HG03139 (cell line): ENCODE measurements around the gene BCAT1.
A peak's percentile ranks its signal among the peaks of the same experiment; 100 is the strongest.
"Not testable (repeated sequence)": the region's sequence is repeated elsewhere in the genome, so short reads cannot be mapped to it uniquely, and the experiment has no call there.

Experiments
- ATAC-seq: cut with Tn5 transposase; IDR thresholded peaks from one replicate; pipeline ENCODE4 v1.9.1; 2021; ENCODE audit not compliant: unreplicated experiment

BCAT1 gene

DNA sequence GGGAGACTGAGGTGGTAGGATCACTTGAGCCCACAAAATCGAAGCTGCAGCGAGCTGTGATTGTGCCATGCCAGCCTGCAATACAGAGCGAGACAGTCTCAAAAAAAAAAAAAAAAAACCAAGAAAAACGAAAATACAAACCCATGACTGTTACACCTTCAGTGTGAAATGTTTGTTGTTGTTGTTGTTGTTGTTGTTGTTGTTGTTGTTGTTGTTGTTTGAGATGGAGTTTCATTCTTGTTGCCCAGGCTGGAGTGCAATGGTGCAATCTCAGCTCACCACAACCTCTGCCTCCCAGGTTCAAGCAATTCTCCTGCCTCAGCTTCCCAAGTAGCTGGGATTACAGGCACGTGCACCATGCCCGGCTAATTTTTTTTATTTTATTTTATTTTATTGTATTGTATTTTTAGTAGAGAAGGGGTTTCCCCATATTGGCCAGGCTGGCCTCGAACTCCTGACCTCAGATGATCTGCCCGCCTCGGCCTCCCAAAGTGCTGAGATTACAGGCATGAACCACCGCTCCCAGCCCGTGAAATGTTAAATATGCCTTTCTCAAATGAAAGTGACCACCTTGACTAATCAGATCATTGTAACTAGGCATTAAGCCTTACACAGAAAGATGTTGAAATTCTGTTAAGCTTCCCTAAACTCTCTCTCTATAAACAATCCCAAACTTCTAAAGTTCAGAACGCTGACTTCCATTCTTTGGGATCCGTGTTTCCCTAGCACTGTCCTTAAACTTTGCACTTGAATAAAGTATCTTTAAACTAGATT, 20.2 kb downstream of the BCAT1 start:
- ATAC-seq = not testable (repeated sequence)

DNA sequence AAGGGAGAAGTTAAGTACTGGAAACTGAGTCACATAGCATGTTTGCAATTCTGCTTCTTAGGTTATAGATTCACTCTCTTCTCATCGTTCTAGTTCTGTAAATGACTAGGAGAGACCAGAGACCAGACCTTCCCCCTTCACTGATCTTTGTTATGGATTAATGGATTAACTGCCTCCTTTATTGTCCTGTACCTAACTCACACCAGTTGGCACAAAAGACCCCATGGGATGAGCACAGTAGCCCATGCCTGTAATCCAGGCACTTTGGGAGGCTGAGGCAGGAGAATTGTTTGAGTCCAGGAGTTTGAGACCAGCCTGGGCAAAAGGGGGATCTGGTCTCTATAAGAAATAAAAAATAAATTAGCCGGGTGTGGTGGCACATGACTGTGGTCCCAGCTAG, 20.8 kb downstream of the BCAT1 start:
- no peak for ATAC-seq

- not testable (repeated sequence) for ATAC-seq
Measured at GRCh38 chr12:24926080-24926479, 22.8 kb downstream of the BCAT1 start.

- no peak for ATAC-seq
Measured at GRCh38 chr12:24922090-24922489, 26.8 kb downstream of the BCAT1 start.

- no peak for ATAC-seq
Measured at GRCh38 chr12:24921251-24922038, 27.5 kb downstream of the BCAT1 start.

- no peak for ATAC-seq
Measured at GRCh38 chr12:24920141-24920540, 28.8 kb downstream of the BCAT1 start.

- no peak for ATAC-seq
Measured at GRCh38 chr12:24919346-24920001, 29.4 kb downstream of the BCAT1 start.

- no peak for ATAC-seq
Measured at GRCh38 chr12:24918596-24918995, 30.3 kb downstream of the BCAT1 start.

DNA sequence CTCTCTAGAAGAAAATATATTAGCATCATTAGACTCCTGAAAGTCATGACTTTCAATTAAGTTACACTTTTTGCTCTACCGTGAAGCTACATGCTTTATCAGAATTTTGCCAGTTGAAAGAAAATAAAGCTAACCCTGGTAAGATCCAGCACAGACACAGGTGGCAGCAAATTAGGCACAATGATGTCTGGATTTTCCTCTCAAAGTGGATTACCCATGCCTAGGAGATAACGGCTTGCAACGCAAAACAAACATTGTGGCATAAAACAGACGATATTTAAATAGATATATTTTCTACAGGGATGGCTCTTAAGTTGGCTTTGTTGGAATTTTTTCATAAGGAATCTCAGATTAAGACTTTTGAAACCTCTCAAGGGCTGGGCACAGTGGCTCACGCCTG, 33.4 kb downstream of the BCAT1 start:
- no peak for ATAC-seq

DNA sequence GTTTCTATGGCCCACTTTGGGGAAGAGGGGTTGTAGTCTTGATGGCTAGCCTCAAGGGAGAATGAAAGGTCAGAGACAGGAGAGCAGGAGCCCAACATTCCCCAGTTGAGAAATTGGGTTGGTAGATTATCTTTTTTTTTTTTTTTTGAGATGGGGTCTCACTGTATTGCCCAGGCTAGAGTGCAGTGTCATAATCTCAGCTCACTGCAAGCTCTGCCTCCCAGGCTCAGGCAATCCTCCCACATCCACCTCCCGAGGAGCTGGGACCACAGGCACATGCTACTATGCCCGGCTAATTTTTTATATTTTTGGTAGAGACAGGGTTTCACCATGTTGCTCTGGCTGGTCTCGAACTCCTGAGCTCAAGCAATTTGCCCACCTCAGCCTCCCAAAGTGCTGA, 34.9 kb downstream of the BCAT1 start:
- no peak for ATAC-seq

GRCh38 chr12:24913130-24913529, 35.8 kb downstream of the BCAT1 start:
- ATAC-seq = no peak

DNA sequence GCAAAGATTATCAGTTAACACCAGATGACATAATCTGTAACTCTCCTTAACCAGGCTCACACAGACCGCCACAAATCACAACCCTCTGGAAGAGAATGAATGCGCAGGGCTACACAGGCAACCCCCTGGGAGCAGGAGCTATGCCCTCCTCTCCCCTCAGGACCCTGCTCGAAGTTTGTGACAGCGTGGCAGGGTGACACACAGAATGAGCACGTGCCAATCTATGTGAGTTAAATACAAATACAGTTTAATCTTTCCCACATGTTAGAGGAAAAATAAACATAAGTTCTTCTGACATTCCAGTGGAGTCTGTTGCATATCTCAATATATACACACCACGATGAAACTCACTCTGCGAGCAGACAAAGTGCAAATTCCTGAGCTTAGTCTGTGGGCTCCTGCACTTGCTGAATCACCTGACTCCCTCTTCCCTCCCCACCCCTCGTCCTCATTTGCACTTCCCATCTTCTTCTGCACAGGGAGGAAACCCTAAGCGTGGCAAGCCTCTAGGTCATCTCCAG, 37.6 kb downstream of the BCAT1 start:
- no peak for ATAC-seq

GRCh38 chr12:24910192-24910591, 38.7 kb downstream of the BCAT1 start:
- ATAC-seq = not testable (repeated sequence)

DNA sequence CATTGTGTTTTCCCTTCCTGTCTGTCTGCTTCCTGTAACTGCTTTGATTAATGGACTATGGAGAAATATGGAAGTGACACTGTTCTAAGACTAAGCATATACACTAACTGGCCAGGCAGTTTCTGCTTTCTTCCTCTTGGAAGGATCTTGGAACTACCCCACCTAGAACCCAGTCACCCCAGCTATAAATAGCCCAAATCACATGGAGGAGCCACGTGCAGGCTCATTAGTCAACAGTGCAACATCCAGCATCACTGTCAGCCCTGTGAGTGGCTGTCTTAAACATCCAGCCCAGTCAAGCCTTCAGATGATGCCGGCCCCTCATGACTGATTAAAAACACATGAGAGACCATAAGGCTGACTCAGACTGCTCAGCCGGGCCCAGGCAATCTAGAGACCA, 39.2 kb downstream of the BCAT1 start:
- ATAC-seq = no peak

- no peak for ATAC-seq
Measured at GRCh38 chr12:24907464-24907863, 41.4 kb downstream of the BCAT1 start.

- ATAC-seq = no peak
Measured at GRCh38 chr12:24906141-24906540, 42.8 kb downstream of the BCAT1 start.

- no peak for ATAC-seq
Measured at GRCh38 chr12:24905431-24905830, 43.5 kb downstream of the BCAT1 start.

DNA sequence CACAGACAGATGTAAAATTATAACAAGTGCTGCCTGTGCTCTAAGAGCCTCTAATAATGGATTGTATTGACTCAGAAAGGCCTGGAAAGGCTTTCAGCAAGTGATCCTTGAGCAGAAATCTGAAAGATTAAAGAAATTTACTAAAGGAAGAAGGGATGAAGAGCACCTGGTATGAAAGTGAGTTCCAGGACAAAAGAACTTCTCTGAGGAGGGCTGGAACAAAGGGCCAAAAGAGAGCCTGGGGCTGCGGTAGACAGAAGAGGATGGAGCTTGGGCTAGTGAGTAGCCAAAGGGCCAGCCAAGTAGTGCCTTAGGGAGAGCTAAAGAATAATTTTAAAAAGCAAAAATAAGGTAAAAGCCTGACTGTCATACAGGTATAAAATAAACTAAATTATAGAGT, 44.0 kb downstream of the BCAT1 start:
- no peak for ATAC-seq

DNA sequence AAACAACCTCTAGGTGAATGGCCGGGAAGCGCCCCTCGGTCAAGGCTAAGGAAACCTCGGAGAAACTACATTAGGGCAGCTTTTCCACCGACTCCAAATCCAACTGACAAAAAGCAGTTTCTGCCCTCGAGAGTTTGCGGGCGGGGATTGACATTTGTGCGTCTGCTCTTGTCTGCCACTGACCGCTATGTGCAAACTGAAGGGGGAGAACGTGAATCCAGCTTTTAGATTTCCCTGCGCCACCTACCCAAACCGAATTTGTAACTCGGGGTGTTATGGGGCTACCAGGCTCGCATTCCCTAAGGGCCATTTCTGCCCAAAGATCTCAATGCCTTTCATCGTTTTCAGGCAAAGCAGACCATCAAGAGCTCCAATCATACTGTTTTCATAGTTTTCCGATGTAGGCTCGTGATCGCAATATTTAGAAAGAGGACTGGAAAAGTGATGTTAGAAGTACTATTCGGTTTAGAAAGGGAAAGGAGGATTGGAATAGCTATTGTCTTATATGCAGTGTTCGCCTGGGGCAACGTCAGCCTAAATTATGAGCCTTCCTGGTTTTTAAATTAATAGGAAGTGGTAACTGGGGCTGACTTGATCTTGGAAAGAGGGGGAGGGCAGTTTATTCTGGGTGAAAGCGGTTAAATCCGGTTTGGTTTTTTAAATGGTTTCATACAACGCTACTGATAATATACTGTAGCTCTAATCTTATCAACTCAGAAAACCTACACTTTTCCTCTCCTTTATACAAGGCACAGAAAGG, 45.4 kb downstream of the BCAT1 start:
- no peak for ATAC-seq

- ATAC-seq = peak; percentile 38
Measured at GRCh38 chr12:24902511-24903328, 46.2 kb downstream of the BCAT1 start.
